GM23338 (cell line): ENCODE data around the gene HELZ. TPM values are rescaled to one million over a fixed set of nuclear protein-coding genes. Genes with fewer than 3 reads are reported as not detected.

Source experiments
- ATAC-seq: fragments of 200-7000 bp; cut with Tn5 transposase; 3 replicates; pipeline ENCODE4 v1.9.1; 2020
- DNase-seq: peaks from one replicate; pipeline ENCODE4 v3.0.0-alpha.2; 2015; ENCODE audit warnings: low spot score
- H2AFZ ChIP-seq: fragments of 200-600 bp; sonication (generic); 2 replicates; pipeline ENCODE4 v1.8.0; 2016; ENCODE audit warnings: antibody characterized with exemption, mild to moderate bottlenecking, moderate library complexity
- H3F3A ChIP-seq: fragments of 200-600 bp; sonication (generic); replicated peaks from 2 replicates; pipeline ENCODE4 v1.8.0; 2017; ENCODE audit warnings: antibody characterized with exemption, mixed run types, low read depth
- H3K27ac ChIP-seq: fragments of 200-600 bp; sonication (generic); 2 replicates; pipeline ENCODE4 v1.6.1; 2016; ENCODE audit warnings: low read depth
- H3K27me3 ChIP-seq: fragments of 200-600 bp; sonication (generic); 2 replicates; pipeline ENCODE4 v1.8.0; 2016; ENCODE audit warnings: mild to moderate bottlenecking, mixed run types, moderate library complexity; ENCODE audit not compliant: insufficient read depth
- H3K36me3 ChIP-seq: fragments of 200-600 bp; sonication (generic); 2 replicates; pipeline ENCODE4 v1.8.0; 2016; ENCODE audit warnings: mild to moderate bottlenecking; ENCODE audit not compliant: insufficient read depth
- H3K4me1 ChIP-seq: fragments of 200-600 bp; sonication (generic); 2 replicates; pipeline ENCODE4 v1.8.0; 2016; ENCODE audit warnings: mild to moderate bottlenecking, moderate library complexity; ENCODE audit not compliant: insufficient read depth
- H3K4me2 ChIP-seq: fragments of 200-600 bp; sonication (generic); 2 replicates; pipeline ENCODE4 v1.7.1; 2017; ENCODE audit warnings: mixed run types
- H3K4me3 ChIP-seq: fragments of 200-600 bp; sonication (generic); 2 replicates; pipeline ENCODE4 v1.6.1; 2016; ENCODE audit warnings: mixed run types
- H3K79me2 ChIP-seq: fragments of 200-600 bp; sonication (generic); replicated peaks from 2 replicates; pipeline ENCODE4 v1.8.0; 2017; ENCODE audit warnings: mild to moderate bottlenecking; ENCODE audit not compliant: insufficient read depth
- H3K9me2 ChIP-seq: fragments of 200-600 bp; sonication (generic); 2 replicates; pipeline ENCODE4 v1.8.0; 2017; ENCODE audit not compliant: insufficient read depth
- H4K20me1 ChIP-seq: fragments of 200-600 bp; sonication (generic); replicated peaks from 2 replicates; pipeline ENCODE4 v1.8.0; 2017; ENCODE audit warnings: mild to moderate bottlenecking; ENCODE audit not compliant: insufficient read depth
- H3K27ac Mint-ChIP-seq: 2 replicates; pipeline ENCODE4 v1.8.0; 2020; ENCODE audit warnings: inconsistent platforms, mild to moderate bottlenecking, moderate library complexity, mixed read lengths
- H3K27me3 Mint-ChIP-seq: 3 replicates; pipeline ENCODE4 v1.8.0; 2022; ENCODE audit warnings: low read depth, mild to moderate bottlenecking, moderate library complexity, mixed read lengths, inconsistent platforms; ENCODE audit not compliant: insufficient read depth, poor library complexity
- H3K36me3 Mint-ChIP-seq: 3 replicates; pipeline ENCODE4 v1.8.0; 2021; ENCODE audit warnings: low read depth, mild to moderate bottlenecking, inconsistent platforms, moderate library complexity, mixed read lengths
- H3K4me1 Mint-ChIP-seq: 3 replicates; pipeline ENCODE4 v1.8.0; 2020; ENCODE audit warnings: mild to moderate bottlenecking, inconsistent platforms, mixed read lengths
- H3K4me3 Mint-ChIP-seq: 3 replicates; pipeline ENCODE4 v1.8.0; 2021; ENCODE audit warnings: moderate library complexity, mild to moderate bottlenecking, inconsistent platforms, mixed read lengths
- H3K9me3 Mint-ChIP-seq: 3 replicates; pipeline ENCODE4 v1.8.0; 2020; ENCODE audit warnings: moderate library complexity, mild to moderate bottlenecking, inconsistent platforms, mixed read lengths
- CREB1 ChIP-seq: fragments of 250-450 bp; sonication (Bioruptor Pico); IDR thresholded peaks from 2 replicates; pipeline ENCODE4 v1.5.0; 2020; ENCODE audit warnings: low read depth, mild to moderate bottlenecking, moderate library complexity
- EZH2 ChIP-seq: fragments of 200-600 bp; sonication (generic); IDR thresholded peaks from one replicate; pipeline ENCODE4 v1.8.0; 2017; ENCODE audit warnings: antibody characterized with exemption, mild to moderate bottlenecking, low read depth; ENCODE audit not compliant: unreplicated experiment
- JUNB ChIP-seq: IDR thresholded peaks from one replicate; pipeline ENCODE4 v1.6.1; 2016; ENCODE audit warnings: antibody characterized with exemption; ENCODE audit not compliant: unreplicated experiment
- NANOG ChIP-seq: IDR thresholded peaks from 2 replicates; pipeline ENCODE4 v1.6.1; 2016; ENCODE audit warnings: antibody characterized with exemption, borderline replicate concordance
- POLR2AphosphoS5 ChIP-seq: IDR thresholded peaks from 2 replicates; pipeline ENCODE4 v1.6.1; 2016; ENCODE audit warnings: antibody characterized with exemption, low read depth
- ZNF114 ChIP-seq: fragments of 250-450 bp; sonication (Bioruptor Pico); IDR thresholded peaks from 2 replicates; pipeline ENCODE4 v1.5.0; 2020; ENCODE audit warnings: mild to moderate bottlenecking, moderate library complexity
- ZNF331 ChIP-seq: fragments of 250-450 bp; sonication (Bioruptor Pico); IDR thresholded peaks from 2 replicates; pipeline ENCODE4 v1.5.0; 2020; ENCODE audit warnings: low read depth, mild to moderate bottlenecking, moderate library complexity
- polyA plus RNA-seq: library from polyadenylated mRNA; unstranded; fragments of >200 nt; fragmentation: Nextera tagmentation; extraction: Ambion mirVana; gene quantifications from 2 replicates; pipeline ENCODE4 v1.2.1, GENCODE V29; 2016
- total RNA-seq: library from RNA; depleted of rRNA; stranded (reverse); fragments of >200 nt; shearing (Covaris generic); gene quantifications from 2 replicates; pipeline ENCODE4 v1.2.3, GENCODE V29; 2014
- TF ChIP-seq, protein P1 (sequence below): IDR thresholded peaks from 2 replicates; pipeline ENCODE4 v1.6.1; 2016; ENCODE audit warnings: antibody characterized with exemption
- TF ChIP-seq, protein P2 (sequence below), 2 experiments: fragments of 200-600 bp in 1 of 2; sonication (generic) in 1 of 2; conservative IDR thresholded peaks; 2 replicates each; pipeline versions ENCODE4 v1.5.1 to v1.6.1; 2016 to 2017; ENCODE audit warnings: antibody characterized with exemption in 2 of 2, low read depth in 2 of 2, mild to moderate bottlenecking in 2 of 2, moderate library complexity in 1 of 2
- TF ChIP-seq, protein P3 (sequence below): IDR thresholded peaks from one replicate; pipeline ENCODE4 v1.6.1; 2018; ENCODE audit warnings: antibody characterized with exemption; ENCODE audit not compliant: unreplicated experiment

Gene HELZ
- total and polyA plus RNA-seq, 2 experiments from 2014 or later: 38.9 to 62.0 TPM

DNA sequence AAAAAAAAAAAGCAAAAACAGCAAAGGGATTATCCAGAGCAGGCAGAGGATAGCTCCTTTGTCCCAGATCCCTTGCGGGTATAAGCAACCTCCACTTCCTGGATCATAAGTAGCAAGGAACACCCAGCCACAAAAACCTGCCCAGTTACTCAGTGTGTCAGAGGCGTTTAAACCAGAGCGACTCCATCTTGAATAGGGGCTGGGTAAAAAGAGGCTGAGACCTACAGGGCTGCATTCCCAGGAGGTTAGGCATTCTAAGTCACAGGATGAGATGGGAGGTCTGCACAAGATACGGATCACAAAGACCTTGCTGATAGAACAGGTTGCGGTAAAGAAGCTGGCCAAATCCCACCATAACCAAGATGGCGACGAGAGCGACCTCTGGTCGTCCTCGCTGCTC is 33.4 kb upstream of the HELZ start:
- no peaks in the 10 kb centered on the region for H3K9me3 Mint-ChIP-seq
- Histone ChIP-seq H3K4me2 (no peak overlapping the region), H2AFZ (peak overlapping the region; percentile 86), H3K27me3 (no peaks in the 10 kb centered on the region), H3K79me2 (no peaks in the 10 kb centered on the region), H3K36me3 (no peaks in the 10 kb centered on the region), H3K4me1 (peaks cover 14% of the 10 kb centered on the region), H3K4me3 (no peak overlapping the region), H3K27ac (no peak overlapping the region), H4K20me1 (no peaks in the 10 kb centered on the region), H3F3A (no peaks in the 10 kb centered on the region), H3K9me2 (no peaks in the 10 kb centered on the region)
- TF ChIP-seq CREB1 (no peak), JUNB (no peak), POLR2AphosphoS5 (no peak), EZH2 (no peak), NANOG (no peak), ZNF114 (CRISPR knock-in tag) (no peak)
- TF ChIP-seq, protein P1, sequence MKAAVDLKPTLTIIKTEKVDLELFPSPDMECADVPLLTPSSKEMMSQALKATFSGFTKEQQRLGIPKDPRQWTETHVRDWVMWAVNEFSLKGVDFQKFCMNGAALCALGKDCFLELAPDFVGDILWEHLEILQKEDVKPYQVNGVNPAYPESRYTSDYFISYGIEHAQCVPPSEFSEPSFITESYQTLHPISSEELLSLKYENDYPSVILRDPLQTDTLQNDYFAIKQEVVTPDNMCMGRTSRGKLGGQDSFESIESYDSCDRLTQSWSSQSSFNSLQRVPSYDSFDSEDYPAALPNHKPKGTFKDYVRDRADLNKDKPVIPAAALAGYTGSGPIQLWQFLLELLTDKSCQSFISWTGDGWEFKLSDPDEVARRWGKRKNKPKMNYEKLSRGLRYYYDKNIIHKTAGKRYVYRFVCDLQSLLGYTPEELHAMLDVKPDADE: no peak
- no peak for DNase-seq
- H3K27me3 Mint-ChIP-seq: peaks cover 7% of the 10 kb centered on the region
- H3K36me3 Mint-ChIP-seq: no peaks in the 10 kb centered on the region
- H3K27ac Mint-ChIP-seq: no peak overlapping the region
- no peak overlapping the region for H3K4me3 Mint-ChIP-seq
- H3K4me1 Mint-ChIP-seq: peaks cover 19% of the 10 kb centered on the region
- ATAC-seq: no peak

DNA sequence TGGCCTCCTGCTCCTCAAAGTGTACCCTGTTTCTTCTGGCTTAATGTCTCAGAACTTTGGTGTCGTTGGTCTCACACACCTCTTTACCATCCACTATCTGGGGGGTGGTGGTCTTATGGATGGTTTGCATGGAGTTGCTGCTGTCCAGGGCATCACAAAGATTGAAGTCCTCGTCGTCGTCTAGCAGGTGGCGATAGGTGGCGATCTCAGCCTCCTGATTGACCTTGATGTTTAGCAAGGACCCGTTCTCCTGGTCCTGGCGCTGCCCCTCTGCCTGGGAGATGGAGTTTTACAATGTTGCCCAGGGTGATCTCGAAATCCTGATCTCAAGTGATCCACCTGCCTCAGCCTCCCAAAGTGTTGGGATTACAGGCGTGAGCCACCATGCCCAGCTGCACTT is 31.1 kb upstream of the HELZ start:
- no peak overlapping the region for H2AFZ ChIP-seq
- no peak overlapping the region for H3K27ac ChIP-seq
- Mint-ChIP-seq H3K4me1 (peaks cover 9% of the 10 kb centered on the region), H3K27ac (no peak overlapping the region), H3K4me3 (no peak overlapping the region), H3K36me3 (no peaks in the 10 kb centered on the region), H3K9me3 (no peaks in the 10 kb centered on the region), H3K27me3 (peaks cover 12% of the 10 kb centered on the region)
- DNase-seq (peak; percentile 80), ATAC-seq (peak; percentile 76)
- no peak overlapping the region for H3K4me3 ChIP-seq
- peaks cover 10% of the 10 kb centered on the region for H3K4me1 ChIP-seq
- H3F3A ChIP-seq: no peaks in the 10 kb centered on the region
- H3K36me3 ChIP-seq: no peaks in the 10 kb centered on the region
- no peaks in the 10 kb centered on the region for H3K27me3 ChIP-seq
- no peaks in the 10 kb centered on the region for H4K20me1 ChIP-seq
- H3K4me2 ChIP-seq: no peak overlapping the region
- H3K9me2 ChIP-seq: no peaks in the 10 kb centered on the region
- no peaks in the 10 kb centered on the region for H3K79me2 ChIP-seq
- TF ChIP-seq, protein P2, sequence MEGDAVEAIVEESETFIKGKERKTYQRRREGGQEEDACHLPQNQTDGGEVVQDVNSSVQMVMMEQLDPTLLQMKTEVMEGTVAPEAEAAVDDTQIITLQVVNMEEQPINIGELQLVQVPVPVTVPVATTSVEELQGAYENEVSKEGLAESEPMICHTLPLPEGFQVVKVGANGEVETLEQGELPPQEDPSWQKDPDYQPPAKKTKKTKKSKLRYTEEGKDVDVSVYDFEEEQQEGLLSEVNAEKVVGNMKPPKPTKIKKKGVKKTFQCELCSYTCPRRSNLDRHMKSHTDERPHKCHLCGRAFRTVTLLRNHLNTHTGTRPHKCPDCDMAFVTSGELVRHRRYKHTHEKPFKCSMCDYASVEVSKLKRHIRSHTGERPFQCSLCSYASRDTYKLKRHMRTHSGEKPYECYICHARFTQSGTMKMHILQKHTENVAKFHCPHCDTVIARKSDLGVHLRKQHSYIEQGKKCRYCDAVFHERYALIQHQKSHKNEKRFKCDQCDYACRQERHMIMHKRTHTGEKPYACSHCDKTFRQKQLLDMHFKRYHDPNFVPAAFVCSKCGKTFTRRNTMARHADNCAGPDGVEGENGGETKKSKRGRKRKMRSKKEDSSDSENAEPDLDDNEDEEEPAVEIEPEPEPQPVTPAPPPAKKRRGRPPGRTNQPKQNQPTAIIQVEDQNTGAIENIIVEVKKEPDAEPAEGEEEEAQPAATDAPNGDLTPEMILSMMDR (conservative IDR thresholded peaks at IDR 0.05; ENCODE audit: low read depth in 2 of 2): peak; percentile 51 to 87
- TF ChIP-seq ZNF114 (CRISPR knock-in tag): no peak
- TF ChIP-seq, protein P3, sequence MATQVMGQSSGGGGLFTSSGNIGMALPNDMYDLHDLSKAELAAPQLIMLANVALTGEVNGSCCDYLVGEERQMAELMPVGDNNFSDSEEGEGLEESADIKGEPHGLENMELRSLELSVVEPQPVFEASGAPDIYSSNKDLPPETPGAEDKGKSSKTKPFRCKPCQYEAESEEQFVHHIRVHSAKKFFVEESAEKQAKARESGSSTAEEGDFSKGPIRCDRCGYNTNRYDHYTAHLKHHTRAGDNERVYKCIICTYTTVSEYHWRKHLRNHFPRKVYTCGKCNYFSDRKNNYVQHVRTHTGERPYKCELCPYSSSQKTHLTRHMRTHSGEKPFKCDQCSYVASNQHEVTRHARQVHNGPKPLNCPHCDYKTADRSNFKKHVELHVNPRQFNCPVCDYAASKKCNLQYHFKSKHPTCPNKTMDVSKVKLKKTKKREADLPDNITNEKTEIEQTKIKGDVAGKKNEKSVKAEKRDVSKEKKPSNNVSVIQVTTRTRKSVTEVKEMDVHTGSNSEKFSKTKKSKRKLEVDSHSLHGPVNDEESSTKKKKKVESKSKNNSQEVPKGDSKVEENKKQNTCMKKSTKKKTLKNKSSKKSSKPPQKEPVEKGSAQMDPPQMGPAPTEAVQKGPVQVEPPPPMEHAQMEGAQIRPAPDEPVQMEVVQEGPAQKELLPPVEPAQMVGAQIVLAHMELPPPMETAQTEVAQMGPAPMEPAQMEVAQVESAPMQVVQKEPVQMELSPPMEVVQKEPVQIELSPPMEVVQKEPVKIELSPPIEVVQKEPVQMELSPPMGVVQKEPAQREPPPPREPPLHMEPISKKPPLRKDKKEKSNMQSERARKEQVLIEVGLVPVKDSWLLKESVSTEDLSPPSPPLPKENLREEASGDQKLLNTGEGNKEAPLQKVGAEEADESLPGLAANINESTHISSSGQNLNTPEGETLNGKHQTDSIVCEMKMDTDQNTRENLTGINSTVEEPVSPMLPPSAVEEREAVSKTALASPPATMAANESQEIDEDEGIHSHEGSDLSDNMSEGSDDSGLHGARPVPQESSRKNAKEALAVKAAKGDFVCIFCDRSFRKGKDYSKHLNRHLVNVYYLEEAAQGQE: no peak
- no peak for TF ChIP-seq ZNF331
- no peak for TF ChIP-seq EZH2
